Measurements from ENCODE around the gene DIAPH3.
A peak's percentile ranks its signal among the peaks of the same experiment; 100 is the strongest.

The DIAPH3 gene

DNA sequence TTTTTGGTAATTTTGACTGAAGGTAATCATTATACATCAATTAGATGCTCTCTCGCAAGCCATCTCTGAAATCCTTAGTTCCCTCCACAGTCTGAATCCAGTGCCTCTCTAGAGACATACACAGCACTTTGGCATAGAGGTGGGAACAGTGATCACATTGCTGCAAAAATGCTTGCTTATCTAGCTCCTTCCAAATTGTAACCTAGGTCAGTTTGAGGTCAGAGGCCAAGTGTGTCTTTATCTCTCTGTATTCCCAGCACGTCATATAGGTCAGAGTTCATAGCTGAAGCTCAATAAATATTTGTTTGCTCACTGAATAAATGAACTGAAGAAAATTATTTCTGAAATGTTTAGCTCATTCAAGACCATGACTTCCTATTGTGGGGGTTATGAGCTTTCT is 462.5 kb downstream of the DIAPH3 start:
- DNase-seq: no peak

GRCh38 chr13:59700281-59700680 is 463.4 kb downstream of the DIAPH3 start:
- DNase-seq: no peak

DNA sequence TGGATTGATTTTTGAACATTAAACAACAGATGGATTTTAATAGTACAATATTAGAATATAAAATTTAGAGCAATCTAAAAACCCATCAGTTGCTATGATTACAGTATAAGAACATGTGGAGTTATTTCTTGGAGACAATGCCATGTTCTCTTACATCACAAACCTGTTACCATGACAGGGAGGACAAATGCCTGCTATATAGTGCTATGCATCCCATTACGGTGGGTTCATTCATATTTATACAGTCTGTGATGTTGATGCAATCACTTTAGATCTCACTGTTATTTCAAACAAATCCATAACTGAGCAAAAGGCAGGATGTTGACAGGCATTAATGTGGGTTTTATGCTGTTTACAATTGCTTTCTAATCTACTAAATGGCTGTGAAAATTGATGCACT is 467.5 kb downstream of the DIAPH3 start:
- DNase-seq: no peak

GRCh38 chr13:59691501-59692066 is 472.1 kb downstream of the DIAPH3 start:
- DNase-seq: no peak

- DNase-seq: no peak
These were observed 472.7 kb downstream of the DIAPH3 start for GRCh38 chr13:59690857-59691500.

GRCh38 chr13:59689057-59689456 is 474.7 kb downstream of the DIAPH3 start:
- no peak for DNase-seq

GRCh38 chr13:59686798-59687394 is 476.8 kb downstream of the DIAPH3 start:
- no peak for DNase-seq

GRCh38 chr13:59684105-59684504 is 479.6 kb downstream of the DIAPH3 start:
- no peak for DNase-seq

DNA sequence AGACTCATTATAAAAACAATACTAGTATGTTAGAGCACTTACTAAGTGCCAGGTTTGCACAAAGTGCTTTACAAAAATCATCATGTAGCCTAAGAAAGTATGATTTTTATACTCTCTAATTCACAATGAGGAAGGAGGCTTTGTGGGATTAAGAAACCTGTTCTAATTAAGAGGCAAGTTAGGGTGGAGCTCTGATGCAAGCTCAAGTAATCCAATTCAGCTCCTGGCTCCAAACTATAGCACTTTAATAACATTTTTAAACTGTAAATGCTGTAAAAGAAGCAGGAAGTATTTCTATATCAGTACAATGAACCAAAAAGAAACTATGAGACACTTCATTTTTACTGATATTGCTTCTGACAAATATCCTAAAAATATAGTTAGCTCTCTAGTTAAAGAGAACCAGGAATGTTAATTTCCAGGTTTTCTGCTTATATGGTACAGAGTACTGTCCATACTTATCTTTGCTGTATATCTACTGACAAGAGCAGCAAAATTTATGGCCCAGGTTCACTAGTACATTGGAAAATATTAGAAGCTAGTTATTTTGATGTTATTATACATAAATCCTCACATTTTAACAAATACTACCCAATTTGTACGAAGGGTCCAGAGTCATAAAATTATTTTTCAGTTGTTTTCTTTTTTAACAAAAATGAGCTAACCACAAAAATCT is 482.0 kb downstream of the DIAPH3 start:
- DNase-seq: no peak

- peak in 1 of 2 donors; percentile 10 for DNase-seq
These were observed 483.2 kb downstream of the DIAPH3 start for GRCh38 chr13:59680429-59681024.

DNA sequence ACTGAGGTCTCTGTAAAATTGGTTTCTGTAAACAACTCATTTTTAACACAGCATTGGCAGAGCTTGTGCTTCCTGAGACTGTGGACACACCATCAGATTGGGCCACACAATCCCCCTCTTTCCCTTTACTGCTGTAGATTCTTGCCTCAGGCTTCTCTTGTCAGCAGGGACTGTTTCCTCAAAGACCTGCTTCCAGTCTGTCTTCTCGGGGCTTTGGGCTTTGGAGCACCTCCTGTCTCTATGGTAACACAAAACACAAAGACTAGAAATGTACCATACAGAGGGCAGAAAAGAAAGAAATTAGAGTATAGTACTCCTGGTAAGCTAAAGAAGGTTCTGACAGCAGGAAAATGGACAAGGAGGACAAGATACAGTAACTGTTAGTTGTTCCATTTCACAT is 484.5 kb downstream of the DIAPH3 start:
- DNase-seq: no peak

DNA sequence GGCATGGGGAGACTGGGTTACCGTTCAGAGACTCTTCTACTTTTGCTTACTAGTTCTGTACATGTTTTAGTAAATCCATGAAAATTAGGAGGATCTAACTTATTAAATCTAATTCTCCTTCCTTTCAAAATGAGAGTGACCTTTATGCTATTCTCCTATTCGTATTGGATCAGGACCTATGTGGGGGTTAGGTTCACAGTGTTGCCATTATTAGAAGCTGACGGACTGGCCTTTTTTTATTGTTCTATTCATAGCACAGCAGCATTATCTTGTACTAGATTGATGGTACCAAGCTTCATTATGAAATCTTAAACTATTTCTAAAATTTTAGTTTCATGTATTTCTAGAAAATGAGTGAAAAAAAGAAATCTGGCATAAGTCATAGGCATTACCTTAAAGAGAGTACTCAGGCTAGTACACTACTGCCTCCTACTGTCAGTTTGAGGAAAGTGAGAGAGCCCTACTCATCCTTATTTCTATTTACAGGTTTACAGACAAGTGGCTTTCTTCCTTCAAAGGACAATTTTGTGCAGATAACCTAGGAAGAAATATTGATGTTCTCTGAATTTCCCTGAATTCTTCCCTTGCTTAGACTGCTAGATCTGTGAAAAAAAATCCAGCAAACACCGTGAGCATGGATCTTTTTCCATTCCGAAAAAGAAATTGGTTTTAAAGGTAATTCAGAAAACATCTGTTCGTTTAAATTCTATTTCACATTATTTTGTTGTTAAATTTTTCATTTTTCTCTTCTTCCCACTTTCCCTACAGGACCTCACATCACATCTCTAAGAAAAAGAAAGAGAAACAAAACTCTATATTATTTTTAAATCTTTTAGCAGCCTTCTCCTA is 485.5 kb downstream of the DIAPH3 start:
- DNase-seq: peak in 1 of 2 donors; percentile 41

- DNase-seq: no peak
These were observed 486.3 kb downstream of the DIAPH3 start for GRCh38 chr13:59677430-59677829.

- DNase-seq: no peak
These were observed 489.1 kb downstream of the DIAPH3 start for GRCh38 chr13:59674616-59675015.

DNA sequence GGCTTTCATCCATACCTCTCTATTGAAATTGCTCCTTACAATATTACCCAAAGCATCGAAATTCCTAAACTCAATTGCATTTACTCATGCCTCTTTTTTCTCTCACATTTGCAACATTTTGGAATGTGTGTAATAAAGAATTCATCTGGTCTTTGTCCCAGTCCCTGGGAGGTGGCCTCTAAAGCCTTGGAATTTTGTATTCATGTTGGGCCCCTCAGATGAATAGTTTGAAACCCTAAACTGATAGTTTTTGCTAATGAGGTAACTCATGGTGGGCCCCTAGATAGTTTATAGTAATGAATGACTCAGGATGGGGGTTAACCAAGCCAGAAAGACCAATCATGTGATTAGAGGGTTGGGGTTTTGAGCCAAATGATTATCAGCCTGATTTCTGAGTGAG is 490.4 kb downstream of the DIAPH3 start:
- DNase-seq: no peak

- DNase-seq: no peak
These were observed 491.3 kb downstream of the DIAPH3 start for GRCh38 chr13:59672445-59672844.

- no peak for DNase-seq
These were observed 491.8 kb downstream of the DIAPH3 start for GRCh38 chr13:59671881-59672280.

DNA sequence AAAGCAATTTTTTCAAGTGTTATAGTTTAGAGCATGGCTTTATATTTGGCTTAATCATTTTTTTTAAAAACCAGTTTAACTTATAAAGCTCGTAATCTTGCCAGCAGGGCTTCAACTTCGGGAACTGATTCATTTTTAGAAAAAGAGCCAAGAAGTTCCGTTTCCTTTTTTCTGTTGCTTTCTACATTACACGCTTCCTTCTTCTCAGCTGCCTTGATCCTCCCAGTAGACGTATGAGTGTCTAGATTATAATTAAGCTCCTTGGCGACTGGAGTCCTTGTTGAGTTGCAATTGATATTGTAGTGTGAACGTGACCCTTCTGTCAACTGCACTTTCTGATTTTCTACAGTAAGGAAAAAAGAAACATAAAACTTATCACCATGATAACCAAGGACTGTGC is 497.2 kb downstream of the DIAPH3 start:
- DNase-seq: no peak

DNA sequence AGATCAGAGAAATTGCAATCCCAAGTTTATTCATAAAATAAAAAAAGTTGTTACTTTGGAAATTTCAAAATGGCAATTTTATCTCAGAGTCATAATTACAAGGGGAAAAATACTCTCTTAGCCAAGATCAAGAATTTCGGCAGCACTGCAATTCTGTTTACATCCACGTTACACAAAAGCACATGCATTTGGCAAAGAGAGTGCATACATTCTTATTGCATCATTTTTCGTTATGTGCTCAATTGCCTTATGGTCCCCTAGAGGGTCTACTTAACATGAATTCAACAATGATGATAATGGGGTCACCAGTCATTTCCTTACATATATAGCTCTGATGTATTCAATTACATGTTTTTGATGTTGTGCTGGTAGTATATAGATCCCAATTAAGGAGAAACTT is 498.0 kb downstream of the DIAPH3 start:
- no peak for DNase-seq

DNA sequence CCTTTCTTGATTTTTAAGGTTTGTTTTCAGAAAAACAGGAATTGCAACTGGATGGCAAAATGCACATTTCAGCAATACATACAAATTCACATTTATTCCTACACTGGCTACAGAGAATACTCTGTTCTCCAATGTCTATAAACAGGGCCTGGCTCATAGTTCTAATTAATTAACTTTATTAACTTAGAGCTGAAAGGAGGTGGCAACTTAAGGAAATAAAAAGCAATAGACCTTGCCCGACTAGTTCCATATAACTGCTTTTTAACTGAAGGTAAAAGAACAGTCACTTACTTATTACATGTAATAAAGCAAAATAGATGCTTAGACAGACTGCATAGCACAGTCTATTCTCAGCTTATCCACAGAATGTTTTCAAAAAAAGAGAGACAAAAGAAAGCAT is 498.5 kb downstream of the DIAPH3 start:
- no peak for DNase-seq

GRCh38 chr13:59664586-59664985 is 499.1 kb downstream of the DIAPH3 start:
- no peak for DNase-seq

DNA sequence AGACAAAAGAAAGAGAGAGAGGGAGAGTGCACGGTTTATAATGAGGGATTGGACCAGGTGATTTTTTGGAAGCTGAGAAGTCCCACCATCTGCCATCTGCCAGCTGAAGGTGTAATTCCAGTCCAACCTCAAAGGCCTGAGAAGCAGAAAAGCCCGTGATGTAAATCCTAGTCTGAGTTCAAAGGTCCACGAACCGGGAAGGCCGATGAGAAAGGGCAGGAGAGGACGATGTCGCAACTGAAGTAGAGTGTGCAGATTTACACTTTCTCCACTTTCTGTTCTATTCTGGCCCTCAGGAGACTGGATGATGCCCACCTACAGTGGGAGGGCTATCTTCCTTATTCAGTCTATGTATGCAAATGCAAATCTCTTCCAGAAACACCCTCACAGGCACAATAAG is 500.0 kb downstream of the DIAPH3 start:
- no peak for DNase-seq

GRCh38 chr13:59660582-59660981 is 503.1 kb downstream of the DIAPH3 start:
- DNase-seq: no peak
